Stimulated activated CD8-positive, alpha-beta memory T cell treated with anti-CD3 and anti-CD28 coated beads, Interleukin-7, amount 100 ng/mL, for 24 hours (primary cell): ENCODE data around the gene MYOZ3.

Experiments
- DNase-seq: peaks from one replicate; pipeline ENCODE4 v3.0.0-alpha.2; 2020; ENCODE audit warnings: low read depth

MYOZ3 gene

GRCh38 chr5:150627731-150628545, 33.1 kb upstream of the MYOZ3 start:
- DNase-seq, result no peak

- no peak for DNase-seq
These were observed 32.0 kb upstream of the MYOZ3 start for GRCh38 chr5:150628936-150629485.

GRCh38 chr5:150630016-150630415, 31.0 kb upstream of the MYOZ3 start:
- no peak for DNase-seq

- no peak for DNase-seq
These were observed 30.4 kb upstream of the MYOZ3 start for GRCh38 chr5:150630461-150631325.

- DNase-seq, result no peak
These were observed 29.7 kb upstream of the MYOZ3 start for GRCh38 chr5:150631326-150631701.

- DNase-seq, result no peak
These were observed 28.5 kb upstream of the MYOZ3 start for GRCh38 chr5:150632305-150633160.

GRCh38 chr5:150633429-150633828, 27.6 kb upstream of the MYOZ3 start:
- no peak for DNase-seq

- DNase-seq, result no peak
These were observed 24.4 kb upstream of the MYOZ3 start for GRCh38 chr5:150636391-150637244.

- no peak for DNase-seq
These were observed 23.6 kb upstream of the MYOZ3 start for GRCh38 chr5:150637245-150638052.

- no peak for DNase-seq
These were observed 23.0 kb upstream of the MYOZ3 start for GRCh38 chr5:150638053-150638444.

- DNase-seq, result no peak
These were observed 22.3 kb upstream of the MYOZ3 start for GRCh38 chr5:150638488-150639376.

GRCh38 chr5:150639377-150639692, 21.7 kb upstream of the MYOZ3 start:
- no peak for DNase-seq

- DNase-seq, result no peak
These were observed 21.3 kb upstream of the MYOZ3 start for GRCh38 chr5:150639751-150640150.

GRCh38 chr5:150640311-150641005, 20.6 kb upstream of the MYOZ3 start, which contains the start of gene SYNPO:
Gene SYNPO, plus strand, starts transcription at chr5:150640660. Its CDS starts 7,616 bp downstream, at chr5:150648276.
- no peak for DNase-seq

GRCh38 chr5:150641006-150641570, 20.0 kb upstream of the MYOZ3 start:
- DNase-seq, result no peak

- no peak for DNase-seq
These were observed 19.1 kb upstream of the MYOZ3 start for GRCh38 chr5:150641824-150642566.

- no peak for DNase-seq
These were observed 18.5 kb upstream of the MYOZ3 start for GRCh38 chr5:150642567-150642927.
